HG03378 (cell line): ENCODE data around the gene RDX.
"Not testable (repeated sequence)": the region's sequence is repeated elsewhere in the genome, so short reads cannot be mapped to it uniquely, and the experiment has no call there.

ENCODE experiments used
- ATAC-seq: cut with Tn5 transposase; IDR thresholded peaks from one replicate; pipeline ENCODE4 v1.9.1; 2021; ENCODE audit warnings: mild to moderate bottlenecking, moderate library complexity; ENCODE audit not compliant: unreplicated experiment

RDX gene

DNA sequence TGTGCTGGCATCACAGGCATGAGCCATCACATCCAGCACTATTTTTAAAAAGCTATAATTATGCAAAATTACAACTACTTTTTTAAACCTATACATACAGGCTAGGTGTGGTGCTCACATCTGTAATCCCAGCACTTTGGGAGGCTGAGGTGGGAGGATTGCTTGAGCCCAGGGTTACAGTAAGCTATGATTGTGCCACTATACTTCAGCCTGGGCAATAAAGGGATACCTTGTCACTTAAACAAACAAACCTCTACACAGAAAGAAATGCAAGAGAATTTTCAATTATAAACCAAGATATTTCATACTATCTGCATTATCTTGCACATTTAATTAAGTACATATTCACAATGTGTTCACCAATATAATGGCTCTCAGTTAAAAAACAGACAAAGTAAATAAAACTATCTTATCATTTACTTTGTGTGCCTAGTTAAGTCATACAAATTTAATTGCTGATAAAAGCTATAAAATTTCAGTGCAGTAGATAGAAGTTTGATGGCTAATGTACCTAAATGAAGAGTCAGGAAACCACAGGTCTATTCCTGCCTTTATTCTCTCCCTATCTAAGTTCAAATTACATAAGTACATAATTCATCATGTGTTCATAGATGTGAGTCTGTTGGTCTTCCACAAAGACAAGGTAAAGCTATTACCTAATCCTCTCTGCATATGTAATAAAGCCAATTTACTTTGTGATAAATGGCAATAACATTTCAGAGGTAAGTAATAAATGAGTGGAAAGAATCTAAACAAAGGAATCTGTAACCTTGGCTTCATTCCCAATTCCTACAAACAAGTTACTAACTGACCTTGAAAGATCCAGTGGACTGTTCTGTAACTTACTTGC, 9.0 kb upstream of the RDX start:
- ATAC-seq = no peak

DNA sequence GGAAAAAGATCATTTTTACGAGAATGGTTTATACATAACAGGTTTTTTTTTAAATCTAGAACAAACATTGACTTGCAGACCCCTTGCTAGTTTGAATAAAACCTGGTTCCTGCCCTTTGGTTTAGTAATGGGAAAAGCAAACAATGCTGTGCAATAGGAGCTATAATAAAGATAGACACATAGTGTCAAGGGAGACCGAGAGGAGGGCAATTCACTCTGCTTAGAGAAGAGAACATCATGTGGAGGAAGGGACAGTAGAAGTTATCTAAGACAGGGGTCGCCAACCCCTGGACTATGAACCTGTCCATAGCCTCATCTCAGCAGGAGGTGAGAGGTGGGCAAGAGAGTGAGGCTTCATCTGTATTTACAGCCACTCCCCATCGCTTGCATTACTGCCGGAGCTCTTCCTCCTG, 7.0 kb upstream of the RDX start:
- no peak for ATAC-seq

DNA sequence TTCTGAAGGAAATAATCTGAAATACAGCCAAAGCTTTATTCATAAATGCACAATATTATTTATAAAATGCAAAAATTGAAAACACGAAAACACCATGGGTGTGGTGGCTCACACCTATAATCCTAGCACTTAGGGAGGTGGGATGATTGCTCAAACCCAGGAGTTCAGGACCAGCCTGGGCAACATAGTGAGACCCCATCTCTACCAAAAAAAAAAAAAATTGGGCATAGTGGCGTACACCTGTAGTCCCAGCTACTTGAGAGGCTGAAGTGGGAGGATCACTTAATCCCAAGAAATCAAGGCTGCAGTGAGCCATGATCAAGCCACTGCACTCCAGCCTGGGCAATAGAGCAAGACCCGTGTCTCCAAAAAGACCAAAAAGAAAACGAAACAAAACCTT, 5.2 kb upstream of the RDX start:
- no peak for ATAC-seq

DNA sequence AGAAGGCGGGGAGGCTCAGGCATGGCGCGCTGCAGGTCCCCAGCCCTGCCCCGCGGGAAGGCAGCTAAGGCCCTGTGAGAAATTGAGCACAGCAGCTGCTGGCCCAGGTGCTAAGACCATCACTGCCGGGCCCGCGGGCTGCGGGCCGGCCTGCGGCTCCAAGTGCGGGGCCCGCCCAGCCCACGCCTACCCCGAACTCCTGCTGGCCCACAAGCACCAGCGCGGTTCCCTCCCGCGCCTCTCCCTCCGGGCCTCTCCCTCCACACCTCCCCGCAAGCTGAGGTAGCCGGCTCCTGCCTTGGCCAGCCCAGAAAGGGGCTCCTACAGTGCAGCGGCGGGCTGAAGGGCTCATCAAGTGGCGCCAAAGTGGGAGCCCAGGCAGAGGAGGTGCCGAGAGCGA, 4.6 kb upstream of the RDX start:
- ATAC-seq = no peak

DNA sequence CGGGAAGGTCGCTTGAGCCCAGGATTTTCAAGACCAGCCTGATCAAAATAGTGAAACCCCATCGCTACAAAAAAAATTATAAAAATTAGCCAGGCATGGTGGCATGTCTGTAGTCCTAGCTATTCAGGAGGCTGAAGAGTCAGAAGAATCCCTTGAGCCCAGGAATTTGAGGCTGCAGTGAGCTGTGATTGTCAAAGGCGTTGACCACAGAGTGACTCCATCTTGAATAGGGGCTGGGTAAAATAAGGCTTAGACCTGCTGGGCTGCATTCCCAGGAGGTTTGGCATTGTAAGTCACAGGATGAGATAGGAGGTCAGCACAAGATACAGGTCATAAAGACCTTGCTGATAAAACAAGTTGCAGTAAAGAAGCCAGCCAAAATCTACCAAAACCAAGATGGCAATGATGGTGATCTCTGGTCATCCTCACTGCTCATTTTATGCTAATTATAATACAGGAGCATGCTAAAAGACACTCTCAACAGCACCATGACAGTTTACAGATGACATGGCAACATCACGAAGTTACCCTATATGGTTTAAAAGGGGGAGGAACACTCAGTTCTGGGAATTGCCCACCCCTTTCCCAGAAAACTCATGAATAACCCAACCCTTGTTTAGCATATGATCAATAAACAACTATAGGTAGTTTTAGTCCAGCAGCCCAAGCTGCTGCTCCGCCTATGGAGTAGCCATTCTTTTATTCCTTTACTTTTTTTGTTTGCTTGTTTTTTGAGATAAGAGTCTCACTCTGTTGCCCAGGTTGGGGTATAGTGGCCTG, 2.8 kb upstream of the RDX start:
- ATAC-seq = no peak

DNA sequence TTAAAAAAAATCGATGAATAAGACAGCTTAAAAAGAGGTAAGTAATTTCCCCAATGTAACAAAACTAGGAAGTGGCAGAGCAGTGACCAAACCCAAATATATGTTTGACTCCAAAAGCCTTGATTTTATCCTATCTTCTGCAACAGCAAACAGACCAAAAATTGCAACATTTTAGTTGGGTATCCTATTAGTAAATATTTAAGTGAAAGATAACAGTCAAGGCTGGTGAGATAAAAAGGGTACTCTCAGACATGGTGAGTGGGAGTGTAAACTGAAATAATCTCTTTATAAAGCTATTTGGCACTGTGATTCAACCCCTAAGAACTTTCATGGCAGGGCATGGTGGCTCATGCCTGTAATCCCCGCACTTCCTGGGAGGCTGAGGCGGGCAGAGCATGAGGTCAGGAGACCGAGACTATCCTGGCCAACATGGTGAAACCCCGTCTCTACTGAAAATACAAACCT, 1.9 kb upstream of the RDX start:
- no peak for ATAC-seq

DNA sequence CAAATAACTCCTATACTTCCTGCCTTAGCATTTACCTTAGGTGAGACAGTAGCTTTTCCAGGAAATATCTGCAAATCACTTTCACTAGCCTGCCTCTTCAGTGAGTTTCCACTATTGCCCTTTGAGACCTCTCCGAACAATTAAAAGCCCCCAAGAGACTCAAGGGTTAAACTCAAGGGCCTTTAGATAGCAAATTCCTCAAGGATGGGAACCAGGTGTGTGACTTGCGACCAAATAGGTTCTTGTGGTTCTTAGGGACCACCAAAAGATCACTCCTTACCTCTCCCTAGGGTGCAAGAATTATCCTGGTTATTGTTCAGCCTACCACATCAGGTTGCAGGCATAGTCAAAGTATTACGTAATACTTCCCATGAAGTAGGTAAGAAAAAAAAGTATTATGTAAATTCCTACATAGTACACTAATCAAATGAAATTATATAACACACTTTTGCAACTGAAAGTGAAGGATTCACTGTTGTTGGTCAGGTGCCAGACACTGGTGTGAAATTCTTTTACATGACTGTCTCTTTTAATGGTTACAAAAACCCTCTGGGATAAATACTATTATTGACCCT, 1.4 kb upstream of the RDX start:
- ATAC-seq = no peak

DNA sequence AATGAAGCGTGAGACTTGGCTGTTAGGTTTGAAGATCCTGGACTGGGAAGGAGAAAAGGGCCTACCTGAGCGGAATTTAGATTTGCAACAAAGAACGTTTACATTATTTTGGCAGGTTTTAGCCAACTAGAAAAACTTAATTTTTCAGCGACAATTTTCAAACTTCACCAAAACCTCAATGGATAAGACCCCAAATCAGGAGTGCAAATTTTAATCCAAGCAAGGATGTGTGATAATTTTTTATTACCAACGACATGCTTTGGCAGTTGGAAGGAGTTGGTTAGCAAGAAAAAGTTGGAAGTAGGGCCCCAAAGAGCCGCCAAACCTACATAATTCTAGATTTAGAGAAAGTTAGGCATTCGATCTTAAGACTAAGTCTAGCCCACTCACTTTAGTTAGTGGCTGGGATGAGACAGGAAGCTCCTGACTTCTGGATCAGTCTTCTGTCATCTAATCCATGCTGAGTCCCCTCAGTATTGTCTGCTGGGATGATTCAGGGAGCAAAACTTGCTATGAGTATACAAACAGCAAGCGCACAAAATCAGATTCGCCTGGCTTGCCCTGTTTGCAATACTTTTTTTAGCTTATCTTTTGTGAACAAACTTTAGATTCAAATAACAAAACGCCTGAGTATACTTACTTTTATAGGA, 787 bp upstream of the RDX start:
- ATAC-seq = no peak

DNA sequence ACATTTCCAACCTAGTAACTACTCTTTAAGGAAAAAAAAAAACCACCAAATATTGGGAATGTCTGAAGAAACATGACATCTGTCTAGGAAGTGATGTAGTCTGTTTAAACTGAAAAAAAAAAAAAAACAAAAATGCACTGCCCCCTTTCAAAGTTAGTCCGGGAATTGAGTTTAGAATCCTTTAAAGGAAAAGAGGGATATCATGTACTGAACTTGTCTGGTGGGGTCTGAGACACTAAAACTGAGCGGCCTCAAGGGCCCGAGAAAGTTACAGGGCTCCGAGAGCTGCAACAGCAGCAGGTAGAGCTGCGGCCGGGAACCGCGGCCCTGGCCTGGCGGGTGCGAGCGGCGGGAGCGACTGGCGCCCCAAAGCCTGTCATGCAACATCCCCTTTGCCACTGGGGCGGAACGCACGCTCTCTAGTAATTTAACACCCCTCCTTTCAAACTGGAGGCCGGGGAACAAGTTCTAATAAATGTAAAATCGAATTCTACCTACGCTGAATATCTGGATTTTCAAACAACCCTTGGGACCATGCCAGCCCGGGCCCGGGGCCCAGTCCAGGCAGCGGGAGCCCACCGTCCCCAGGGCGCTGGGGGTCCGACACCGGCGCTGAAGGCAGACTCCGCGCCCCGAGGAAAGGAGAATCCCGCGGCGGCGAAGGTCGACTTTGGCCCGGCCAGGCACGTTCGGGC, 736 bp downstream of the RDX start:
- peak; percentile 55 for ATAC-seq

DNA sequence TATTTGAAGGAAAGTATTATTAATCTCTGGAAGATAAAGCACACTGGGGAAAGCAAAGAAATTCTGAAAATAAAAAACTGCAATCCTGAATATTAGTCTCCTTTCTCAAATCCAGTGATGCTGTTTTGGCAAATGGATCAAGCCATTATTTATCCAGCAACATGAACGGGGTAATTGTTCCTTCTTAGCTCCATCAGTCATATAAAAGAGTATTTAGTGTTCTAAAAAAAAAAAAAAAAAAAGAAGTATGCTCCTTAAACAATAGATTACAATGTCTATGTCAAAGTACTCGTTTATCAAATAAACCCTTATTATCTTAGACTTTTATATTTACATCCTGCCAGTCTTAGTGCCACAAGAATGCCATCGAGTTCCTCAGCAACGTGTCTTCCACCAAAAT, 1.3 kb downstream of the RDX start:
- no peak for ATAC-seq

DNA sequence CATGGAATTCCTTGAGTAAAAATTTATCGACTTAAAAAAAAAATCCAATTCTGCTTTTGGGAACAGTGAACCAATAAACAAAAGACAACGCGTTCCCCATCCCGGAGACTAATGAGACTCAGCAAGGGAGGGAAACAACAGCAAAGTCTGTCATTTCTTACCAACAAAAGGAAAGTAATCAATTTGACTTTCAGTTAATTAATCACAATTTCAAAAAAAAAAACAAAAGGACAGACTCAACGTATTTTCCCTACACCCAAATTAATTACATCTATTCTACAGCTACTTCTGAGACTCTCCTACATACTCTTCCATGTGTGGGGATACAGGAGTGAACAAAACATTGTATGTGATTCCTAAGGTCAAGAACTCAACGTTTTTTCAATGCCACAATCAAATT, 1.9 kb downstream of the RDX start:
- no peak for ATAC-seq

DNA sequence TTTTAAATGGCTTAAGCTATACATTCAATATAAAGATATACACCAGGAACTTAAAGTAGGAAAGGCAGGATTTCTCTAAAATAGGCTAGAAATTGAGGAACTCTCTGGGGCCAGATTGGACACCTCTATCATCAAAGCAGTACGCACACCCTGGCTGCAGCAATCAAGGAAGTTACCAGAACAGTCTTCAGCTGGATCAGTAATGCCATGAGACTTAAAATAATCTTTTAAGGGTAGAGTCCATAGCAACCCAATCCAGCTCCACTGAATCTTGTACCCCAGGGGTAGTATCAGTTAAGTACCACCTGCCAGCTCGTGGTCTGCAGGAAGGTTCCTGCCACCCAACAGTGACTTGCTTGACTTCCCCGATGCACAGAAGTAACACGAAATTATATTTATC, 3.0 kb downstream of the RDX start:
- no peak for ATAC-seq

DNA sequence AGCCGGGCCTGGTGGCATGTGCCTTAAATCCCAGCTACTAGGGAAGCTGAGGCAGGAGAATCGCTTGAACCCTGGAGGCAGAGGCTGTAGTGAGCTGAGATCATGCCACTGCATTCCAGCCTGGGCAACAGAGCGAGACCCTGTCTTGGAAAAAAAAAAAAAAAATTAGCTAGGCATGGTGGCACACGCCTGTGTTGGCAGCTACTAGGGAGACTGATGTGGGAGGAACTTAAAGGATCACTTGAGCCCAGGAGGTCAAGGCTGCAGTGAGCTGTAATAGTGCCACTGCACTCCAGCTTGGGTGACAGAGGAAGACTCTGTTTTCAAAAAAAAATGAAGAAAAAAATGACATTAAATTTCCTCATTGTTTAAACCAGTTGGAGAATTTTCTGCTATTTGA, 4.3 kb downstream of the RDX start:
- ATAC-seq = not testable (repeated sequence)

DNA sequence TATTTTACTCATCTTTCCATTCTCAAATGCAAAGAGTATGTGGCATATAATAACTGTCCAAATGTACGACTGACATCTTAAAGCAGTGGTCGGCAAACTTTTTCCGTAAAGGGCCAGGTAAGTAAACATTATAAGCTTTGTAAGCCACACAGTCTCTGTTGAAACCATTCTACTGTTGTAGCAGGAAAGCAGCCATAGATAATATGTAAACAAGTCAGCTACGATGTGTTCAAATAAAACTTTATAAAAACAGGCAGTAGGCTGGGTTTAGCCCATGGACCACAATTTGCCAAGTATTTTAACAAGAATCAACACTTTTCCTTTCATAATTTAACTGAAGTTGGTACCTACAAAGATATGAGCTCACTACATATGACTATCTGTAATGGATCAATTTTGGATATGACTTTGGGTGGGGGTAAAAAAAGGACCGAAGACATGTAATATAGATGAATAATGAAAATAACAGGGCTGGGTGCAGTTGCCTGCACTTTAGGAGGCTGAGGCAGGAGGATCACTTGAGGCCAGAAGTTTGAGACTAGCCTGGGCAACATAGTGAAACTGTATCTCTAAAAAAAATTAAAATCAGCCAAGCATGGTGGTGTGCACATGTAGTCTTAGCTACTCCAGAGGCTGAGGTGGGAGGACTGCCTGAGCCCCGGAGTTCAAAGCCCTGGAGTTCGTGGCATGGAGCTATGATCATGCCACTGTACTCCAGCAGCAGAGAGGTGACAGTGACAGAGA, 5.7 kb downstream of the RDX start:
- ATAC-seq = no peak

DNA sequence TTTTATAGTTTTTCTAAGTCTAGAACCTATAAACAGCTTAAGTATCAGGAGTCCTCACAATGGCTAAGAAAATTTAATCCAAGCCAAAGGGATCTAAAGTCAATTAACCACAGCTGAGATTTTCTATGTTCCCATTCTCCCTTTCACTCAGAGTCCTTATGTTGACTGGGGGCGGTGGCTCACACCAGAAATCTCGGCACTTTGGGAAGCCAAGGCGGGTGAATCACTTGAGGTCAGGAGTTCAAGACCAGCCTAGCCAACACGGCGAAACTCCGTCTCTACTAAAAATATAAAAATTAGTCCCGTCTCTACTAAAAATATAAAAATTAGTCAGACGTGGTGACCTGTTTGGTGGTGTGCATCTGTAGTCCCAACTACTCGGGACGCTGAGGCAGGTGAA, 6.9 kb downstream of the RDX start:
- no peak for ATAC-seq

DNA sequence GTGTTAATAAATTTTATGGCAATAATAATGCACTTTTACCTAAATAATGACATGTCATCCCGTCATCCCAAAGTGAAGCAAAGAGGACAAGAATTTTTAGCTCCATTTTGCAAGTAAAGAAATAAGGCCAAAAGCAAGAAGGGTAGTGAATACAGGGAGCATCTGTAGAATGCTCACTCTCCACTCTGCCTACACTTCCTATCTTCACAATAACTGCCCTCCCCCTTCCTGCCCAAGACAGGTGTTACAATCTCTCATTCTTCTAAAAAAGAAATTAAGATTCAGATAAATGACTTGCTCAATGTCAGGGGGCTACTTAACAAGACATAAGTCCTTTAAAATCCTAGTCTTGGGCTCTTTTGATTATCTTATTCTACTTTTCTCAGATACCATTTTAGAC, 8.9 kb downstream of the RDX start:
- no peak for ATAC-seq

DNA sequence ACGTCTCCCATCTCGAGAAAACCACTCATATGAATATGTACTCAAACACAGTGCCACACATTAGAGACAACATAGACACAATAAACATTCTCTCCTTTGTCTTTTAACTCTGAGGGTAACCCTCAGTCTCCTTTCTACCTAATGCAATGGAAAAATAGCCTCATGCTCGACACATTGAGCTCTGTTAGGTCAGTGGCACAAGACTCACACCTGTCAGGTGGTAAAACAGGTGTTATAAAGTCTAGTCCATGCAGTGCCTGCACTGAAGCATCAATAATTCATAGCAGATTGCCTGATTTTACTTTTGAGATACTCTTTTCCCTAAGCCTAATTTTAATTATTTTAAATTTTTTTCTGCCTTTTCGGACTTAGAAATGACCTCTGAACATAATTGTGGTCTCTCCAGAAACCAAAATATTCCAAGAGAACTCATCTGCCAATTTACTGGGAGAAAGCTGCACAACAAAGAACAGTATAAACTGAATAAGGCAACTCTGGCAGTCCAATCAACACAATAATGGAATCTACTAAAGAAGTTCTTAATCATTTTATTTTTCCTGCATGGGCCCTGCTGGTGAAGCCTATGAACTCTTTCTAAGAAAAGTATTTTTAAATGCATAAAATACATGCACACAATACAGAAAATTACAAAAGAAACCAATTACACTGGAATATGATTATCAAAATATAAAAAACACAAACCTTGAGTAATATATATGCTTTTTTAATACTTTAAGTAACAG, 9.9 kb downstream of the RDX start:
- ATAC-seq = no peak

DNA sequence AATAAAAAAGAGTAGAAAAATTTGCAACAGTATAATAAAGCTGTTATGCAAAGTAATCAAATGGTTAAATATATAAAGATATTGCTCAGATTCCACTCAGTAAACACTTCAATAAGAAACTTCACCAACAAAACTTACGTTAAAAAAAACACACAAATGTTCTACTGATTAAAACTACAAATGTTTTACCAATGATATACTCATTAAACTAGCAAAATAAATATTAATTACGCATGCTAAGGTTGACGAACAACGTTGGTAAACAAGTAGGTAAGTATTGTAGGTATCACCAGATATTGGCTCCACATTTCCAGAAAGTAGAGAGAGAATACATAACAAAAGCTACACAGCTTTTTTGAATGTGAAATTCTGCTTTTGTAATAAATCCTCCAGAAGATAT, 12.6 kb downstream of the RDX start:
- no peak for ATAC-seq

DNA sequence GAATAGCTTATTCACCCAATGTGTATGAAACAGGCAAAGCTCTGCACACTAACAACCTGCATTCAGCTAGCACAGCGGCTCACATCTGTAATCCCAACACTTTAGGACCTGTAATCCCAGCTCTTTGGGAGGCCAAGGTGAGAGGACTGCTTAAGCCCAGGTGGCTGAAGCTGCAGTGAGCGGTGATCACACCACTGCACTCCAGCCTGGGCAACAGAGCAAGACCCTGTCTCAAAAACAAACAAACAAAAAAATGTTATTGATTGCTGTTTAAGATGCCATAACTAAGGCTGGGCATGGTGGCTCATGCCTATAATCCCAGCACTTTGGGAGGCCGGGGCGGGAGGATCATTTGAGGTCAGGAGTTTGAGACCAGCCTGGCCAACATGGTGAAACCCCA, 15.8 kb downstream of the RDX start:
- ATAC-seq = not testable (repeated sequence)
